Stomach (tissue), 9 donors: ENCODE data around the gene TMEM79. TPM values are rescaled to one million over a fixed set of nuclear protein-coding genes. Genes with fewer than 3 reads are reported as not detected.
"Not testable (repeated sequence)": the region's sequence is repeated elsewhere in the genome, so short reads cannot be mapped to it uniquely, and the experiment has no call there.

Experiments
- DNase-seq, 2 donors: peaks; one replicate each; pipeline versions ENCODE4 v3.0.0 to v3.0.0-alpha.2; 2013 to 2019
- H3K27ac ChIP-seq, 5 donors: fragments of 200-600 bp in 4 of 5; sonication (generic) in 4 of 5; one replicate each; pipeline ENCODE4 v1.5.1; 2013 to 2019; ENCODE audit warnings: mild to moderate bottlenecking in 1 of 5, moderate library complexity in 1 of 5
- H3K27me3 ChIP-seq, 3 donors: fragments of 200-600 bp; sonication (generic); one replicate each; pipeline ENCODE4 v1.5.1; 2017 to 2019; ENCODE audit warnings: mixed run types in 1 of 3
- H3K36me3 ChIP-seq, 4 donors: fragments of 200-600 bp; sonication (generic); 1 replicate in 3 of 4; 2 replicates in 1 of 4; pipeline ENCODE4 v1.5.1; 2016 to 2019
- H3K4me1 ChIP-seq, 4 donors: fragments of 200-600 bp; sonication (generic); one replicate each; pipeline ENCODE4 v1.5.1; 2016 to 2019
- H3K4me3 ChIP-seq, 4 donors: fragments of 200-600 bp; sonication (generic) in 3 of 4; one replicate each; pipeline ENCODE4 v1.5.1; 2016 to 2019; ENCODE audit warnings: mild to moderate bottlenecking in 1 of 4
- H3K9me3 ChIP-seq, 4 donors: fragments of 200-600 bp; sonication (generic); one replicate each; pipeline ENCODE4 v1.5.1; 2016 to 2019
- CTCF ChIP-seq, 7 experiments: fragments of 450-650 bp in 4 of 7; fragments of 200-600 bp in 3 of 7; sonication (generic) in 3 of 7; IDR thresholded peaks; one replicate each; pipeline ENCODE4 v1.5.1; 2016 to 2019; ENCODE audit warnings: antibody characterized with exemption in 7 of 7, control low read depth in 2 of 7, mild to moderate bottlenecking in 1 of 7
- EP300 ChIP-seq: sonication (generic); formaldehyde crosslinking; IDR thresholded peaks from one replicate; pipeline ENCODE4 v1.6.1; 2017; ENCODE audit warnings: antibody characterized with exemption
- POLR2A ChIP-seq, 4 donors: fragments of 450-650 bp; IDR thresholded peaks; one replicate each; pipeline ENCODE4 v1.6.1; 2016; ENCODE audit warnings: antibody characterized with exemption in 4 of 4, control low read depth in 2 of 4, mild to moderate bottlenecking in 1 of 4, moderate library complexity in 1 of 4
- POLR2AphosphoS5 ChIP-seq, 3 donors: sonication (generic); formaldehyde crosslinking; IDR thresholded peaks; one replicate each; pipeline ENCODE4 v1.6.1; 2016; ENCODE audit warnings: antibody characterized with exemption in 3 of 3
- WGBS, 5 donors: extraction: QIAGEN DNeasy Blood & Tissue Kit in 3 of 5; methylation state at CpG; one replicate each; pipeline versions ENCODE4 v1.1.5 to v1.1.7; 2013 to 2018; 5-methylcytosine and 5-hydroxymethylcytosine counted together
- intact Hi-C: fragments of 100-400 bp; cut with DNase I; formaldehyde crosslinking; loops from one replicate; pipeline ENCODE4 v1.15.1; 2023; ENCODE audit warnings: low total_unique reads
- polyA plus RNA-seq, 3 donors: library from polyadenylated mRNA; stranded (reverse); fragments of 200-250 nt; gene quantifications; one replicate each; pipeline ENCODE4 v1.2.3, GENCODE V29; 2013
- total RNA-seq, 5 donors: library from RNA; depleted of rRNA; stranded (reverse); fragments of >200 nt; gene quantifications; one replicate each; pipeline versions ENCODE4 v1.1.0 to v1.2.3, GENCODE V29; 2014 to 2016
- donor health status: healthy with polysubstance abuse.
- donor health status: Bipolar disorder and iron deficiency.
- donor health status: healthy.

TMEM79 gene
- total and polyA plus RNA-seq, 8 donors, result 1.1 to 24.9 (median 2.9) TPM; not detected in 1

GRCh38 chr1:156319664-156320063, 35.5 kb downstream of the TMEM79 start:
- H3K4me1 ChIP-seq, result no peaks in the 10 kb centered on the region
- H3K9me3 ChIP-seq, result no peaks in the 10 kb centered on the region
- no peak overlapping the region for H3K27ac ChIP-seq
- 63 to 91% (median 77%) methylated on average over 1 of the region's 1 CpG for WGBS, 5 donors
- intact Hi-C loops, result no loop called here
- H3K4me3 ChIP-seq, result no peak overlapping the region
- no peak for TF ChIP-seq POLR2AphosphoS5 (IDR thresholded peaks at IDR 0.05)
- TF ChIP-seq CTCF (IDR thresholded peaks at IDR 0.05), result peak in 3 of 7 experiments; percentile 17 to 40 (median 39)
- no peaks in the 10 kb centered on the region for H3K27me3 ChIP-seq
- H3K36me3 ChIP-seq, result peaks cover 92 to 100% (median 100%) of the 10 kb centered on the region in 4 donors
- peak in 1 of 2 donors; percentile 48 for DNase-seq

GRCh38 chr1:156320560-156320959, 36.4 kb downstream of the TMEM79 start:
- intact Hi-C loops, result no loop called here
- Histone ChIP-seq H3K9me3 (no peaks in the 10 kb centered on the region), H3K36me3 (peaks cover 91 to 100% (median 100%) of the 10 kb centered on the region in 4 donors), H3K27ac (no peak overlapping the region), H3K4me3 (no peak overlapping the region), H3K27me3 (no peaks in the 10 kb centered on the region), H3K4me1 (no peaks in the 10 kb centered on the region)
- DNase-seq, result no peak
- 81 to 91% (median 86%) methylated on average over 3 of the region's 3 CpGs for WGBS, 5 donors
- TF ChIP-seq POLR2AphosphoS5 (IDR thresholded peaks at IDR 0.05) (no peak), EP300 (no peak), CTCF (IDR thresholded peaks at IDR 0.05) (no peak), POLR2A (IDR thresholded peaks at IDR 0.05) (no peak)

- DNase-seq, intact Hi-C loops, H3K4me1 ChIP-seq, H3K9me3 ChIP-seq, H3K4me3 ChIP-seq, H3K27me3 ChIP-seq, H3K27ac ChIP-seq: not testable (repeated sequence)
- 94 to 98% (median 95%) methylated on average over 9 of the region's 9 CpGs for WGBS, 5 donors
- peaks cover 65 to 95% (median 94%) of the 10 kb centered on the region in 4 donors for H3K36me3 ChIP-seq
These were observed 39.1 kb downstream of the TMEM79 start for GRCh38 chr1:156323179-156323578.

- WGBS, 5 donors, result 63 to 76% (median 67%) methylated on average over 4 of the region's 4 CpGs
- Histone ChIP-seq H3K27ac (no peak overlapping the region), H3K4me1 (peaks cover 18 to 28% (median 21%) of the 10 kb centered on the region in 4 donors), H3K27me3 (no peaks in the 10 kb centered on the region), H3K9me3 (no peaks in the 10 kb centered on the region), H3K36me3 (peaks cover 32 to 46% (median 43%) of the 10 kb centered on the region in 4 donors), H3K4me3 (peak overlapping the region in 3 of 4 donors; percentile 95 to 99 (median 97))
- intact Hi-C loops, result no loop called here
- no peak for DNase-seq
- TF ChIP-seq POLR2AphosphoS5 (IDR thresholded peaks at IDR 0.05) (no peak), POLR2A (IDR thresholded peaks at IDR 0.05) (no peak), EP300 (no peak), CTCF (IDR thresholded peaks at IDR 0.05) (no peak)
These were observed 52.1 kb downstream of the TMEM79 start for GRCh38 chr1:156336242-156336641.

- H3K27ac ChIP-seq, result peak overlapping the region; percentile 50 to 92 (median 85)
- H3K27me3 ChIP-seq, result no peaks in the 10 kb centered on the region
- no peak for DNase-seq
- H3K4me3 ChIP-seq, result peak overlapping the region; percentile 64 to 99 (median 96)
- peaks cover 18 to 28% (median 21%) of the 10 kb centered on the region in 4 donors for H3K4me1 ChIP-seq
- WGBS, 5 donors, result 25 to 39% (median 28%) methylated on average over 34 of the region's 34 CpGs
- H3K9me3 ChIP-seq, result no peaks in the 10 kb centered on the region
- intact Hi-C loops, result no loop called here
- TF ChIP-seq POLR2AphosphoS5 (IDR thresholded peaks at IDR 0.05) (no peak), POLR2A (IDR thresholded peaks at IDR 0.05) (no peak), CTCF (IDR thresholded peaks at IDR 0.05) (no peak), EP300 (no peak)
- peaks cover 23 to 36% (median 33%) of the 10 kb centered on the region in 4 donors for H3K36me3 ChIP-seq
These were observed 53.1 kb downstream of the TMEM79 start for GRCh38 chr1:156337052-156337887.
